NB4 (cell line): Measurements from ENCODE around the gene ZNF516.

ENCODE experiments used
- DNase-seq: peaks from one replicate; pipeline ENCODE4 v3.0.0; 2010; ENCODE audit warnings: low read depth
- H3K4me3 ChIP-seq: one replicate; pipeline ENCODE4 v1.5.1; 2011; ENCODE audit warnings: mild to moderate bottlenecking, low read depth, low read length, moderate library complexity
- CTCF ChIP-seq: IDR thresholded peaks from one replicate; pipeline ENCODE4 v1.5.1; 2012; ENCODE audit warnings: low read depth, low read length
- MAX ChIP-seq: IDR thresholded peaks from 2 replicates; pipeline ENCODE4 v1.6.1; 2011; ENCODE audit warnings: low read depth, low read length
- MYC ChIP-seq: IDR thresholded peaks from 2 replicates; pipeline ENCODE4 v1.6.1; 2011; ENCODE audit warnings: low read depth, low read length
- POLR2A ChIP-seq: IDR thresholded peaks from 2 replicates; pipeline ENCODE4 v1.6.1; 2011; ENCODE audit warnings: mild to moderate bottlenecking; ENCODE audit not compliant: insufficient read length; ENCODE audit errors: extremely low read depth

Gene ZNF516

GRCh38 chr18:76454418-76454817, 40.6 kb downstream of the ZNF516 start:
- DNase-seq: no peak
- no peak overlapping the region for H3K4me3 ChIP-seq
- TF ChIP-seq MAX: no peak
- TF ChIP-seq POLR2A: no peak
- no peak for TF ChIP-seq CTCF
- no peak for TF ChIP-seq MYC

- DNase-seq: no peak
- no peak overlapping the region for H3K4me3 ChIP-seq
- TF ChIP-seq MAX (no peak), MYC (no peak), POLR2A (no peak), CTCF (no peak)
These were observed 41.1 kb downstream of the ZNF516 start for GRCh38 chr18:76453932-76454331.

- no peak for TF ChIP-seq MAX
- TF ChIP-seq MYC: no peak
- TF ChIP-seq CTCF: no peak
- TF ChIP-seq POLR2A: no peak
- H3K4me3 ChIP-seq: no peak overlapping the region
- no peak for DNase-seq
These were observed 41.9 kb downstream of the ZNF516 start for GRCh38 chr18:76453057-76453561.

- peak; percentile 56 for DNase-seq
- no peak overlapping the region for H3K4me3 ChIP-seq
- no peak for TF ChIP-seq POLR2A
- no peak for TF ChIP-seq CTCF
- TF ChIP-seq MAX: no peak
- no peak for TF ChIP-seq MYC
These were observed 42.7 kb downstream of the ZNF516 start for GRCh38 chr18:76452357-76452756.

GRCh38 chr18:76451396-76452331, 43.4 kb downstream of the ZNF516 start:
- DNase-seq: no peak
- peak overlapping the region; percentile 52 for H3K4me3 ChIP-seq
- TF ChIP-seq CTCF: no peak
- TF ChIP-seq MYC: no peak
- no peak for TF ChIP-seq POLR2A
- no peak for TF ChIP-seq MAX
